HG03565 (cell line): Measurements from ENCODE around the gene BMP8A.
"Not testable (repeated sequence)": the region's sequence is repeated elsewhere in the genome, so short reads cannot be mapped to it uniquely, and the experiment has no call there.

Experiments used
- ATAC-seq: cut with Tn5 transposase; IDR thresholded peaks from one replicate; pipeline ENCODE4 v1.9.1; 2021; ENCODE audit warnings: mild to moderate bottlenecking, moderate library complexity; ENCODE audit not compliant: unreplicated experiment

BMP8A gene

DNA sequence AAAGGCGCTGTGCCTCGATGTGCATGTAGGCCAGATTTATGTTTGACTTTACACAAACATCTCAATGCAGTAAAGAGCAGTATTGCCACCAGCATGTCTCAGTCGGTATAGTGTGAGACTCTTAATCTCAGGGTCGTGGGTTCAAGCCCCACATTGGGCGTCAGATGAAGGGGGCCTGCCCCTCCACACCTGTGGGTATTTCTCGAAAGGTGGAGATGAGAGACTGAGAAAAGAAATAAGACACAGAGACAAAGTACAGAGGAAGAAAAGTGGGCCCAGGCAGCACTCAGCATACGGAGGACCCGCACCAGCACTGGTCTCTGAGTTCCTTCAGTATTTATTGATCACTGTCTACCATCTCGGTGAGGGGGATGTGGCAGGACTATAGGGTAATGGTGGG is 13.0 kb downstream of the BMP8A start:
- ATAC-seq: not testable (repeated sequence)

DNA sequence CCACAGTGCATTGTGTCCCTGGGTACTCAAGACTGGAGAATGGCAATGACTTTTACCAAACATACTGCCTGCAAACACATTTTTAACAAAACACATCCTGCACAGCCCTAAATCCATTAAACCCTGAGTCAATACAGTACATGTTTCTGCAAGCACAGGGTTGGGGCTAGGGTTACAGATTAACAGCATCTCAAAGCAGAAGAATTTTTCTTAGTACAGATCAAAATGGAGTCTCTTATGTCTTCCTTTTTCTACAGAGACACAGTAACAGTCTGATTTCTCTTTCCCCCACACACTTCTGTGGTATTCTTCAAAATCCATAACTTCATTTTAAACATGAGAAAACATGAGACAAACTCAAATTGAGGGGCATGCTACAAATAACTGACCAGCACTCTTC is 13.9 kb downstream of the BMP8A start:
- no peak for ATAC-seq

DNA sequence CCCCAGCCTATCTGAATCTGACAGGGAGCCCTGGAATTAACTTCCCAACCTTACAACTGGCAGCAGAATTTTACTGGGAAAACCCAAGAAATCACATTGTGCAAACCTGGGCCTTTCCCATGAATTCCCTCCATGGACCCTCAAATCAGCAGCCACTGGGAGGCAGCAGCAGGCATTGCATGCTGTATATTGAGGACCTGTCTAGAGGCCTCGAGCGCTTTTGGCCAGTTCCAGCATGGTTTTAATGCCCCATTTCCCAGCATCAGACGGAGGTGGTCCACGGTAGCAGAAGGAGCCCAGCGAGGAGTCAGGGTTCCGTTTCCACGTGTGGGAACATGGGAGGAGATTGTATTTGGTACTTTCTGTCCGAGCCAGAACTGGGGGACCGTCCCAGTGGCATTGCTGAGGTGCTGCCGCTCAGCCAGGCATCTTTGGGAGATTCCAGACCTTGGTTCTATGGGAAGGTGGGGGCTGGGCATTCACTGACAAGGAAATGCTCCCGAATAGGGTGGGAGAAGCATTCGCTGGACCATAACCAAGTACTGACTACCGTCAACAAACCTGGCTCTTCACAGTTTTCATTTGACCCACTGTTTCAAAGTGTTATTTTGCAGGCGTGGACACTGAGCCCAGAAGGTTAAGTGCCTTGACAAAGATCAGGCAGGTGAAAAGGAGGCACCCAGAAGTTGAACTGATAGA is 15.9 kb downstream of the BMP8A start:
- no peak for ATAC-seq

DNA sequence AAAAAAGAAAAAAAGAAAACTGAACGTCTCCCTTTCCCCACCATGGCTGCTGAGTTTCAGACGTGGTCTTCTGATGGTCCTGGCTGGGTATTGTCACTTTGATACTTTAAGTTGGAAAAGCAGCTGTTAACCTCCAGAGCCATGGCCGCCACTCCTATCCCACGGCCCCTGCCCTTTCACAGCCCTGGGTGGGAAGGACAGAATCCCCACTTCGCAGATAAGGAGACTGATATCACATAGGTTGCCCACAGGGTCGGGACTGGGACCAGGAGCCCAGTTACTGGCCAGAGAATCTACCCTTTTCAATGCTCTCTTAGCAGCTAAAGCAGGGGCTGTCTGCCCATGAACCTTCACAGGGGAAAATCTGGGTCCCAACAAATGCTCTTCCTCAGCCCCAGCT is 16.8 kb downstream of the BMP8A start:
- ATAC-seq: no peak

- no peak for ATAC-seq
Observed at GRCh38 chr1:39508857-39509305, 17.4 kb downstream of the BMP8A start.

DNA sequence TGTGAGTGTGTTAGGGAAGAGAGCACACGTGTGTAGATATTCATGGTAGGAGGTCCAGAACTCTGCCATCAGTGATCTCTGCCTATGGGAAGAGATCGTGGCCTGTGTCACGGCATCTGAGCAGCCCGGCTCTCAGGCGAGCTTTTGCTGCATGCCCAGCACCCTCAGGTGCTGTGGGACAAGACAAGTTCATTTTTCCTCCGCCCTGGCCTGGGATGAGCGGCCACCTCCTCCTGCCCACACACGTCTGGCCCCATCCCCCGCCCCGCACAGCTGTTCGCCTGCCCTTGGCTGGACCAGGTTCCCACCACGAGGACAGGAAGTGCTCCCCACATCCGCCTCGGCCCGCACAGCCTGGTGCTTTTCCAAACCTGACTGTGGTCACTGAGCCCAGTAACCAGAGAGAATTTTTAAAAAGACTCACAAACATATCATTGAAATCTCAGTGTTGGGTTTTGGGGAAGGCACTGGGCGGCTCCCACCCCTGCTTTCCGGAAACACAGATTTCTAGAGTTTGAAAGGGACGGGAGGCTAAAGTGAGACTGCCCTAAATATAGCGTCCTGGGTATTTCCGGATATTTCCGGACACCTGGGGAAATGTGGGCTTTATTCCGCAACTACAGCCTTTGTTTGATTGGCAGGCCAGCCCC is 18.0 kb downstream of the BMP8A start:
- no peak for ATAC-seq

DNA sequence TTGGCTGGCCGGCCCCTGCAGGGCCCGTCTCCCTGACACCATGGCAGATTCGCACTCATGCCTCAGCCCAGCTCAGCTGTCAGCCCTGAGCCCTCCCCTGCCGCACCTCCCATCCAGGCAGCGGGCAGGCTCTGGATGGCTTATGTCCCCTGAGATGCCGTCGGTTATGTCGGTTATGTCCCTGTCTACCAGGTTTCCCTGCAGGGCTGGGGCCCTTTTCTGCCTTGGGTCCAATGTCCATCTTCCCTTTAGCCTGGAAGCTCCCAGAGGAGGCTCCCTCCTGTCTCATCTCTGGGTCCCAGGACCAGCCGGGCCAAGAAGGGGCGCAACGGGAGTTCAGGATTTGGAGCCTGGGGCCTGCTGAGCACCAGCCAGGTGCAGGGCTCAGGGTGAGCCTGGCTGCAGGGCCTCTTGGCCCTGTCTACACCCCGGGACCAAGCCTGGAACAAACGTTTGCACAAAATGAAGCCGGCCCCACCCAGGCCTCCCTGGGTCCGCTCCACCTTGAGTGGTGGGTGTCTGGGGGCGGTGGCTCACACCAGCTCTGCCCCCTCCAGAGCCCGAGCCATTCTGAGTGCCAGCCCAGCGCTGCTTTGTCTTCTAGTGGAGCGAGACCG is 19.2 kb downstream of the BMP8A start:
- ATAC-seq: not testable (repeated sequence)

GRCh38 chr1:39511477-39511876 is 20.0 kb downstream of the BMP8A start:
- not testable (repeated sequence) for ATAC-seq

GRCh38 chr1:39512234-39512847 is 20.9 kb downstream of the BMP8A start:
- not testable (repeated sequence) for ATAC-seq

DNA sequence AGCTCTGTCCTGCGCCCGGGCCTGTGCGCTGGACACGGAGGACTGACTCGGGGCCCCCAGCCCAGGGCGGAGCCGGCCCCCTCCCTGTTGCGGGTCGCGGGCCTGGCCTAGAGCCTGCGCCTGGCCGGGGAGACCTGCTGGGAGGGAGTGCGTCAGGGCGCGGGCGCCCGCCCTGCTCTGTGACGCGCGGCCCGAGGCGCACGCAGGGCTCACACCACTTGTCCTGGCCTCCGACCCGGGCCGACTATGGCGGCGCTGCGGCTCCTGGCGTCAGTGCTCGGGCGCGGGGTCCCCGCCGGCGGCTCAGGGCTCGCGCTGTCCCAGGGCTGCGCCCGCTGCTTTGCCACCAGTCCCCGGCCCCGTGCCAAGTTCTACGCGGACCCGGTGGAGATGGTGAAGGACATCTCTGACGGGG is 23.3 kb downstream of the BMP8A start:
- not testable (repeated sequence) for ATAC-seq

GRCh38 chr1:39515131-39516086 is 24.0 kb downstream of the BMP8A start:
- ATAC-seq: not testable (repeated sequence)

DNA sequence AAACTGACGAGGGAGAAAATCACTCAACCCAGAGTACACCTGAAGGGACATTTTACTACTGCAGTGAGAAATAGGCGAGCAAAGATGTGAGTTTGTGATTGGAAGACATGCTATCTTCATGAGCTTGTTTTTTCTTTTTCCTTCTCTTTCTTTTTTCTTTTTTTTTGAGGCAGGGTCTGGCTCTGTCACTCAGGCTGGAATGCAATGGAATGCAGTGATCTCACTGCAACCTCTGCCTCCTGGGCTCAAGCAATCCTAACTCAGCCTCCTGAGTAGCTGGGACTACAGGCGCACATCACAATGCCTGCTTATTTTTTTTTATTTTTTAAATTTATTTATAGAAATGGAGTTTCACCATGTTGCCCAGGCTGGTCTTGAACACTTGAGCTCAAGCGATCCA is 25.4 kb downstream of the BMP8A start:
- ATAC-seq: not testable (repeated sequence)

DNA sequence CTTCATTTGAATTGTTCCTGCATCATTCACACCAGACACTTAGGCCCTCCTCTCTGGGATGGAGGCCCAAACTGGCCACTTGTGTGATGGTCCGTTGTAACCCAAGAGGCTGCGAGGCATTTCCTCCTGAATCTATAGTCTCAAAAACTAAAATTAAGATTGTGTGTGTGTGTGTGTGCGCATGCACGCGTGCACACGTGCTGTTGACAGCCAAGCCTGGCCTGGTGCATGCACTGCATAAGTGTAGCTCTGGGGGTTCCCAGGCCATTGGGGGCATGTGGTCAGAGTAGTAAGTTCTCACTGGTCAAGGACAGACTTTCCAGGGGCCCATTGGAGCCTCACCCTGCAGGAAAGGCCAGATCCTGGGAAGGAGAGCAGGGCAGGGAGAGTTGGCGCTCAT is 26.5 kb downstream of the BMP8A start:
- ATAC-seq: not testable (repeated sequence)

- ATAC-seq: not testable (repeated sequence)
Observed at GRCh38 chr1:39519376-39519775, 27.9 kb downstream of the BMP8A start.

GRCh38 chr1:39522221-39522620 is 30.8 kb downstream of the BMP8A start:
- not testable (repeated sequence) for ATAC-seq

DNA sequence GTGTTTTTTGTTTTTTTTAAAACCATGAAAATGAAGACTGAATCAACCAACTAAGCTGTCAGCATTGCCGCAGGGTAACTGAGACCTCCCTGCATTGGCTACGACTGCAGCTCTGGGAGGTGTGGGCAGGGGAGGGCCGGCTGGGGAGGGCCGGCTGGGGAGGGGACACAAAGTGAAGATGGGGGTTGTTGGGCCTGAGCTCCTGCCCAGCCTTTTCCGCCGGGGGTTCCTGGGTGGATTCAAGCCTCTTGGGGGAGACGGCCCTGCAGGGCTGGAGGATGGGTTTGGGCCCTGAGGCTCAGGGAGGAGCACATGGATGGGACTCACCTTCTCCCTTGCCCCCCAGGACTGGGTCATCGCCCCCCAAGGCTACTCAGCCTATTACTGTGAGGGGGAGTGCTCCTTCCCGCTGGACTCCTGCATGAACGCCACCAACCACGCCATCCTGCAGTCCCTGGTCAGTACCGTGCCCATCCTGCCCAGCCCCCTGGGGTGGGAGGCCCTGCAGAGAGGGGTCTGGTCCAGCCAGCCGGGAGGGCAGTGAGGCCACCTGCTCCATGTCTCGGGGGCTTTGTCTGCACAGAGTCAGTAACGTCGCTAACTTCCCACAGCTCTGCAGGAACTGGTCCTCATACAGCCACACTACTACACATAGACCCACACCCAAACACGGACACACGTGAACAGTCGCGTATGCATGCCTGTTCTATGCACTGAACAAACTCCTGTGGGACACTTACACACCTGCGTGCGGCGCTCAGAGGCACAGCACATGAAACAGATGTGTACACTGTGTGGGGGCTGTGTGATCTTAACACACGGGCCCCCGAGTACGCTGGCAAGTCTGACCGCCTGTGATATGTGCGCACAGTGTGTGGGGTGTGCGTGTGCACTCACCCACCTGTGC is 31.5 kb downstream of the BMP8A start:
- ATAC-seq: no peak

DNA sequence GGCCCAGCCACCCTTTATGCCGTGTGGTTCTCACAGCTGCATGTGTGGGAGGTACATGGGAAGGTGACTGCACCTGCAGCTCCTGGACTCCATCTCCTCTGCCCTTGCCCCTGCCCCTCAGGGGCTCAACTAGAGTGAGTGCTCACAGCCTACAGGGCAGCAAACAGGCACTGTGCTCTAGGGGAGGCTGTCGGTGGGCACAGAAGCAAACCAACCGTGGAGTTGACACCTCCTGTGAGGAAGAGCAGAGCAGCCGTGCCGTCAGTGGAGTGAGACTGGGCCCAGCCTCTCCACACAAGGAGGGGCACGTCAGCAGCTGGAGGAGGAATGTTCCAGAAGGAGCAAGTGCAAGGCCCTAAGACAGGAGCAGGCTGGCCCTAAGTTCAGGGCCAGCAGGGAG is 32.7 kb downstream of the BMP8A start:
- ATAC-seq: no peak

DNA sequence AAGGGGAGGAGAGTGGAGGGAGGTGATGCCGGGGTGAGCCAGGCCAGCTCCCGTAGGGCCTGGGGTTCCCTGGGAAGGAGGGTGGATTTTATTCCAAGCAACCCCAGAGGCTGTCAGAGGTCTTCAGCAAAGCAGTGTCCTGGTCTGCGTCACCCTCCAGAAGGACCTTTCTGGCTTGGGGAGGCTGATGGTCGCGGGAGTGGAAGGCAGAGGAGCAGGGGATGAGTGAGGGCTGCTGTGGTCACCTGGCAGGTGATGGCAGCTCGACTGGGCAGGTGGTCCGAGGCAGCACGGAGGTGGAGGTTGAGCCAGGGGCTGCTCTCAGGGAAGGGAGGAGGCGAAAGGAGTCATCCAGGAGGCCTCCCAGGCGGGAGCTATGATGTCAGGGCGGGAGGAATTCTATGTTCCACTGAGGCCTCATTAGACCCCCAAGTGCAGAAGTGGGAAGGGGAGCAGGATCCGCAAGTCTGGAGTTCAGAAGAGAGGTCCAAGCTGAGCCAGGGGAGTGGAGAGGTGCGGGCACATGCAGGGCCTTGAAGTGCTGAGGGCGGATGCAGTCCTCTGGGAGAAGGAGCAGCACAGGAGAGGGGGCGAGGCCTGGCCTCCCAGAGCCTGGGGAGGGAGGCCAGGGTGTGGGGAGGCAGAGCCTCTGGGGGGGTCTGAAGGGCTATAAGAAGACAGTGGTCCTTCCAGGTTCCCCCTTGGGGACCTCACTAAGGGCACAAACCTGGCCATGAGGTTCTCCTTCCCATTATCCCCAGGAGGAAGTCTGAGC is 33.3 kb downstream of the BMP8A start:
- no peak for ATAC-seq
